Measurements from ENCODE around the gene CEP131.
A peak's percentile ranks its signal among the peaks of the same experiment; 100 is the strongest.
"Not testable (repeated sequence)": the region's sequence is repeated elsewhere in the genome, so short reads cannot be mapped to it uniquely, and the experiment has no call there.

CEP131 gene

DNA sequence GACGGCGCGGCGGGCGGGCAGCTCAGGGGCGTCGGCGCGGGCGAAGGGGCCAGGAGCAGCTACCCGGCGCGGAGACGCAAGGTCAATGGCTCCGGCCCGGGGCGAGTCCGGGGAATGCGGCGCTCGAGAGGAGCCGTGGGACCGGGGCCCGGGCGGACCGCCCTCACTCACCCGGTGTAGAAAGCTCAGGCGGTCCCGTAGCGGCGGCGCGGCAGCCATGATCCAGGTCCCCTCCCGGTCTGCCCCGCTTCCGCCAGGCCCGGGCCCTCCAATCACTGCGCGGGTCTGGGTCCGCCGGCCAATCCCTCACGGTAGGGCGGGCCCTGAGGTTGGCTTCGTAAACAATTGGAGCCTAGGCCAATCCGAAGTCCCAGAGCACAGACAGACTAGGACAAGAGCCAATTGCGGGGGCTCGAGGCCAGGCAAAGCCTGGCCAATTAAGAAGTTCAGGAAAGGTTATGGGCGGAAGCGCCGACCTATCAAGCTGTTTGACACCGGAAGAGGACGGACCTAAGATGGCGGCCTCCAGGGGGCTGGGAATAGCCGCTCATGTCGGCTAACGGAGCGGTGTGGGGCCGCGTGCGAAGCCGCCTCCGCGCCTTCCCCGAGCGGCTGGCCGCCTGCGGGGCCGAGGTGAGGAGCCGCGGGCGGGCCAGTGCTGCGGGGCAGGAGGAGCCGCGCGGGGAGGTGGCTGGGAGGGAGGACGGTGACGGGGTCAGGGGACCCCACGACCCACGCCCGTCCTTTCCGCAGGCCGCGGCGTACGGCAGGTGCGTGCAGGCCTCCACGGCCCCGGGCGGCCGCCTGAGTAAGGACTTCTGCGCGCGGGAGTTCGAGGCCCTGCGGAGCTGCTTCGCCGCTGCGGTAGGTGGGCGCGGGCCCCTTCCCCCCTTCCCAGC, 16.3 kb upstream of the CEP131 start, which contains the start of the genes NDUFAF8 and TEPSIN:
NDUFAF8 (plus strand) TSS at position 504 of the 899 bp plus-strand sequence; CDS start at position 550, 46 bp downstream.
TEPSIN (minus strand) TSS at position 241 of the 899 bp plus-strand sequence; CDS start at position 219, 22 bp downstream.
- DNase-seq (ENCODE audit: low spot score), result peak; percentile 98

DNA sequence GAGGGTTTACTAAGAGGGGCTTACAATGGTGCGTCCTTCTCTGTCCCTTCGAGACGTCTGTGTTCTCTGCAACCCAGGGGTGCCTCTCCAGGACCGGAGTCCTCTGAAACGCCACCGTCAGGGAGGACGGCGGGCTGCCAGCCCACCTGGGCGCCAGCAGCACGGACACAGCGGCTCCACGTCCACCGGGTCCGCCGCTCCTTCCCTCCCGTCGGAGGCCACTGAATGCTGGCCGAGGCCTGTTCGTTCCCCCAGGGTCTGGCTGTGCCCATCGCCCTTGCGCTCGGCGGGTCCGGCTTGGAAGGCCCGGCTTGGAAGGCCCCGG, 15.7 kb upstream of the CEP131 start:
- no peak for DNase-seq (ENCODE audit: low spot score)

DNA sequence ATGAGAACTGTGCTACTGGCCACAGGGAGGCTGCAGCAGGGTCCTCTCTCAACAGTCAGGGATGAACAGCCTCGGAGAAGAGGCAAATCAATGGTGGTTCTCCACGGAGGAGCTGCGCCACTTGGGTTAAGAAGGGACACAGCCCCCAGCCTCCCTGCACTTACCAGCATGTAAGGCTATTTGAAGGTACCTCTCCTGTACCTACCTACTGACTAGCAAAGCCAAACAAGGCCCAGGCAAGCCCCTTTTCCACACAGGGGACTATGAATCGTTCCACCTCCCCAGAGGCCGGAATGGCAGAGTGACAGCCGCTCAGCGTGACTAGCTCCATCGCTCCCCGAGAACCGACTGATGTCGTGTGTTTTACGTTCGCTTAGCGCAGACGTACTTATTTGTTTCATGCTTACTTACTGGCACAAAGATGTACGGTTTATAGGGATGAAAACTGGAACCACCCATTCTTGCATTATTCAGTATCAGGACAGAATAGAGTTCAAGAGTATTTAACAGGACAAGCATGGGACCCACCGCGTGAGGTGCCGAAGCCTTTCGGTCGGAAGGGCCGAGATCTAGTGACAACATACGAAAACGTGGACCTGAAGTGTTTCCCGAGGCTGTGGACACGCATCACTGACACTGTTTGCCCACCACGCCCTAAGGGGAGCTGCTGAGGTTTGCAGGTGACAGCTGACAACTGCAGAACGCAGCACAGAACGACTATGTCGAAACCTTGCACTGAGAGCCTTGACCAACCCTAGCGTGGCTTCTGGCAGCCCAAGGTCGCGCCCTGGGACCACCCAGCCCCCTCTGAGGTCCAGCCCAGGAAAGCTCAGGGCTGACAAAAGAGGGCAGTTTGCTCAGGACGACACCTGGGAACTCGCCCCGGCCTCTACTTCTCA, 15.1 kb upstream of the CEP131 start:
- DNase-seq (ENCODE audit: low spot score), result no peak

DNA sequence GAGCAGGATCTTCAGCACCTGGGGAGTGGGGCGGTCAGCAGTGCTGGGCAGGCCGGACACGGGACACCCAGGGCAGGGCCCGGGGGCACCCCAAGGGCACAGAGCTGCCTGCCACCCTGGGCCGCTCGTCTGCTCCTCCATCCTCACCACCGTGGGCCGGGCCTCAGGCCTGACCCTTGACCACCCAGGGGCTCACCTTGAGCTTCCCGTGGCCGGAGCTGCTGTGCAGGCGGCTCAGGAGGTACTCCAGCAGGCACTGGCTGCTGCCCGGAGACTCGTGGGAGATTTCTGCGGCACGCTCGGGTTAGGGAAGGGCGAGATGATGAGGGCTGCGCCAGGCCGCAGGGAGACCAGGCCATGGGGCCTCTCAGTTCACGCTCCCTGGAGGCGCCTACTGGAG, 14.0 kb upstream of the CEP131 start:
- no peak for DNase-seq (ENCODE audit: low spot score)

DNA sequence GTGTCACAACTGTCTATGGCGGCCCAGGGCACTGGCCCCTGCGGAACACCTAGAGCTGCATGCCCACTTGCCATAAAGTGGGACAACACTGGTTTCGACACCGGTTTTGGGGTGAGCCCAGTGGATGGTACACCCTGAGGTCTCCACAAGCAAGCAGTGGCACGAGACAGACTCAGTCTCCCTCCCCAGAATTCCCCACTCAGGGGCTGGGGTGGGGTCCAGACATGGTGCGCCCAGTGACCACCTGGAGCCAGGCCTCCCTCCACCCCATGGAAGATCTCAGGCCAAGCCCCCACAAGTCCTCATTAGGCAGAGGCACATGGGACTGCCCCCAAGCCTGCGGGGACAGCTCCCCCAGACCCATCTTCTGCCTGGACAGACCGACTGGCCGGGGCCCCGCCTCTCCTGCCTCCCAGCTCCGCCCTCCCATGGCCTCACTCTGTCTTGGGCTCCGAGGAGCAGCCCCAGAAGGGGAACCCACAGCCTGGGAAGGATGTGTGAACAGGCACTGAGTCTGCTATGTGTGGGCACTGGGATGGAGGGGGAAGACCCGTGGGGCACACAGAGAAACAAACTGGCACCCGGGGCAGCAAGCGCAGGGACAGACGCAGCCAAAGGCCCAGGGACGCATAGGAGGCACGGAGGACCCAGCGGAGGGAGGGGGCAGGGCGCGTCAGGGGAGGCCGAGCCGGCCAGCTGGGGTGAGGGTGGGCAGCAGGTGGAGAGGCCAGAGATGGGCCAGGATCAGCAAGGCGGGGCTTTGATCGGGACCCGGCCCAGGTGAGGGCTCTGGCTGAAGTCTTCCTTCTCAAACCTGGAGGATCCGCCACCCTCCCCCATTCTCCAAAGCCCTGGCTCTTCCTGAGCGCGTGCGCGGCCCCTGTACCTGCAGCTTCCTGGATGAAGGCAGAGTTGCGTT, 13.3 kb upstream of the CEP131 start:
- DNase-seq (ENCODE audit: low spot score), result no peak

DNA sequence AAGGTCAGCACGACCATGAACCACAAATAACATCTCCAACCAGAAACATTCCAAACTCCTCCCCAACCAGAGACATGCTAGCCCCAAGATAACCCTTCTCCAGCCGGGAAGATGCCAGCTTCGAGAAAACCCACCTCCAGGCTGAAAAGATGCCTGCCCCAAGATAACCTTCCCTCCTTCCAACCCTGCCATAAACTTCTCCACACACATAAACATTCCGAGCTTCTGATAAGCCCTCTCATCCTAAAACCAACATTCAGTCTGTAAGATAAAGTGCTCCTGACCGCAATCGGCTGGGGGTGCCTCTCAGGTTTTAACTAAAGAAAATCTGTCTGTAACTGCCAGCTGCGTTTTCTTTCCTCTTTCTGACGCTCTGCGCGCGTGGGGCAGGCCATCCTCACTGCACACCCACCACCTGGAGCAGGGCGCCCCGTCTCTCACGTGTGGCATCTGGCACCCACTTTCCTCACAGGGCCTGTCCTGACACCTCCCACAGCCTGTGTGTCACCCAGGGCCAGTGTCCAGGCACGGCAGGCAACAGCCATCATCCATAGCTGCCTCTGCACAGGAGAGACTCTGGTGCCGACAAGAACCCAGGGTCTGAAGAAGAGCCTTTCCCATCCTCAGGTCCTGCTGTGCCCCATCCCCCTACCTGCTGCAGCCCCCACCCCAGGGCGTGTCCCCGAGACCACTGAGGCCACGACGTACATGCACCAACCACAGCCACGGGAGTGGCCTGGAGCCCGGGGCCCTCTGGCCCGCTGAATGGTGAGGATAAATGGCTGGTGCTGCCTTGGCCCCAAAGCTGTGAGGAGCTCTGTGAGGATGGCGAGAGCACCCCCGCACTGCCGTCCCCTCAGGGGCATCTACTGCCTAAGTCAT, 12.4 kb upstream of the CEP131 start:
- DNase-seq (ENCODE audit: low spot score), result no peak

DNA sequence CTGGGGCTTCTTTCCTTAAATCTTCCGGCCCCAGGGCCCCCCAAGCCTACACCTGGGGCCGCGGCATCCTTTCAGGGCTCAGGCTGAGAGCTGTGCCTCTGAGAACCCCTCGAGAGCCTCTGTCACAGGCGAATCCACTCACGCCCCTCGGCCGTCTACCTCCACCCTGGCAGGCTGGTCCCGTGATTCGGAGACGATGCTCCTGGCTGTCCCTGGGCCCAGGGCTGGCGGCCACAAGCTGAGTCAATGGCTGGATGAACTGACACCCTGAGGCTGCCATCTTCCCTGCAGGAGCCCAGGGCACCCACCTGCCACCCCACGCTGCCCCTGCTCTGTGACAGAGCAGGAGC, 11.7 kb upstream of the CEP131 start:
- DNase-seq (ENCODE audit: low spot score), result no peak

DNA sequence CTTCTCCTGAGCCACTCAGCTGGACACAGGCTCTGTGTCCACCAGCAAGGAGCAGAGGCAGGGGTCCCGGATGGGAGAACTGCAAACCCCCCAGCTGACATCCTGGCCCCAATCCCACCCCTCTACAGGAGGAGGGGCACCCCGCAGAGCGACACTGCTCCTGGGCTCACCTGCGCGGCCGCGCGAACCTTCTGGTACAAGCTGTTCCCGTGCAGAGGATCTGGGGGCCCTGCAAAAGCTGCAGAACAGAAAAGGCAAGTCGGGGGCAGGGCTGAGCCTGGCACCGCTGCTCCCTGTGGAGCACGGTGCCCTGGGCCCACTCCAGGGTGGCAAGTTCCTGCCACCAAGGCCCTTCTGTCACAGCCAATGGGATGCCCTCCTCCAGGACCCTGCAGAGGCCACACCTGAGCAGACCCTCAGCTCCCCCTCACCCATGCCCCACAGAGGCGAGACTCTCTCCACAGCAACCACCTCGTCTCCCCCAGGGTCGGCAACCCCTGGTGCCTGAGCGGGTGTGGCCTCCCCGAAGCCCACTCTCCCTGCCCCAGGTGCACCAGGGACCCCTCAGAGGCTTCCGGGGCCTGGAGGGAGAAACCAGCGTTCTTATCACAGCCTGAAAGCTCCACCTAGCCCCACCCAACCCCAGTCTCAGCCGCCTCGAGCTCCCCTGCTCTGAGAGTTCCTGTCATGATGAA, 11.2 kb upstream of the CEP131 start:
- DNase-seq (ENCODE audit: low spot score), result no peak

DNA sequence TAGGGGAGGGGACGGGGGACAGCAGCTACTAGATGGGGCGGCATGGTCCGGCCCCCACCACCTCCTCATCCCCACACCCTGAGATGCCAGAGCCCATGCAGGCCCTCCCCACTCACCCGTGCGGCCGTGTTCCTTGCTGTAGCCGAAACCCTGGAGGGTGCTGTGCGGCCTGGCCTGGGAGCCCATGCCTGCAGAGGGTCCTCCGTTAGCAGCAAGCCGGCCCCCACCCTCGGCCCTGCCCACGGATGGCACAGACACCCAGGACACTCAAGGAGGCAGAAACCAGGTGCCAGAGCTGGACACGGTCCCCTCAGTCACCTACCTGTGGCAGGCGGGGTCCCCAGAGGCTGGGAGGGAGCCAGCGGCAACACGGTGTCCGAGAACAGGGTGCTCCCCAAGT, 10.6 kb upstream of the CEP131 start:
- DNase-seq (ENCODE audit: low spot score), result no peak

DNA sequence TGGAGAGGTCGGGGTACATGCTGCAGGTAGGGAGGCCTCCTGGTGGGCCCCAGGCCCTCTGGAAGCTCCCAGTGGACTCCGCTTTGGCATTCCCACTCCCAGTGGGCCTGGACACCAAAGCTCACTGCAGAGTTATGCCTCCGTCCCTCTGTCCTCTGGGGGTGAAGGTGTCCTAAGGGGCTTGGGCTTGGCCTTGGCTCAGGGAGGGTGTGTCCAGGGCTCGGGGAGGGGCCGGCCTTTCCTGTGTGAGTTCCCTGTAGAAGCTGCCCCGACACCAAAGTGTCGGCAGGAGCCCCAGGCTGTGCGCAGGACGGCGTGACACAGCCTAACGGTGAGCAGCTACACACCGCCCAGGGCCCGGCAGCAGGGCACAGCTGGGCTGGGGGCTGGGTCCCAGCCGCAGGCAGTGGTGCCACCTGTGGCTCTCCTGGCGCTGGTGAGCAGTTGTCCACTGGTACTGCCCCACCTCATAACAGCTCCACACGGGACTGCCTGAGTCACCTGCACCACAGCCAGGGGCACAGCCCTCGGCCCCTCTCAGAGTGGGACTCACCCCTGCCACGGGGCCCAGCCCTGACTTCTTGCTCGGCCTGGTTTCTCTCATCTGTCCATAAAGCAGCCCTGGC, 10.0 kb upstream of the CEP131 start:
- no peak for DNase-seq (ENCODE audit: low spot score)

DNA sequence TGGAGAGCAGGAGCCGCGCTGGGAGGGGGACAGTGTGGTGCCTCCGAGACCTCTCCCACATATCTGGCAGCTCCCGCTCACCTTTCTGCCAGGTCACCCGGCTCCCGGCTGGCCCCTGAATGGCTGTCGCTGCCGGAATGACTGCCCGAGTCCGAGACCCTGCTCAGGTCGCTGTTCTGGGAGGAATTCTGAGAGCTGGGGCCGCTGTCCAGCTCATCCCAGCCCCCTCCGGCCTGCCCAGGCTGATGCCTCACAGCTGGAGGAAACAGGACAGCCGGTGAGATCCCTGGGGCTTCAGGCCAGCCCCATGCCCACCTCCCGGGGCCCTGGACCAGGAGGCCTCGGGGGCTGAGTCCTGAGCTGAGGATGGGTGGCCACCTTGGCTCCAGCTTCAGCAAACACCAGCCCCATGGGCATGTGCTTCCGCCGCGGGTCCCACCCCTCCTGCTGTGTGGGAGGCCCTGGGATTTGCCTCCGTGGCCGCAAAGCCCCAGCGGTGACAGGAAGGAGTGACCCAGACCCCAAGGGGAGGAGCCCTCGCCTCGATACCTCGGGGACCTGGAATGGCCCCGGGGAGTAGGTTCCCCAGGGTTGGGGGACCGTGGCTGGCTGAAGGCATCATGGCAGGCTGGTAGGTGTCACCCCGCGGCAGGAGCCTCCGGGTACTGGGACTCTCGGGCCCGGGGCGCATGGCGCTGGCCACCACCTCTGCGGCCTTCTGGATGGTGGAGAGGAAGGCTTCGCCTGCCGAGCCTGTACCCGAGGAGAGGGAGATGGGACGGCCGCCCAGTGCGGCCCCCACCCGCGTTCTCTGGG, 9.2 kb upstream of the CEP131 start:
- no peak for DNase-seq (ENCODE audit: low spot score)

DNA sequence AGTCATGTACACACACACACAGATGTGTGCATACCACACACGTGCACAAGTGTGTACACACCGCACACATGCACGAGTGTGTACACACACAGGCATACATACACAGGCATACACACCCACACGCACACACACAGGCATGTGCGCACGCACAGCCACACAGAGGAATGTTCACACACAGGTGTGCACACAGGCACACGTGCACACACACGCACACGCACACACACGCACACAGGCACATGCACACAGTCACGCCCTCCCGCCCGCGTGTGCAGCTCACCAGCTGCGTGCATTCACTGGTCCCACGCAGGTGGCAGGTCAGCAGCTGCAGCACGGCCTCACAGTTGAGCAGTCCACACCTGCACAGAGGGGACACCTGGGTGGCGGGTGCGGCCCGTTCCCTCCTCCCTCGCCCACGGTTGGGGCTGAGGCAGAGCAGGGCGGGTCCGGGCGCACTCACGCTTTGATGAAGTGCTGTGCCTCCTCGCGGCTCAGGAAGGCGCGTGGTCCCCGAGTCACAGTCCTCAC, 8.4 kb upstream of the CEP131 start:
- DNase-seq (ENCODE audit: low spot score), result no peak

DNA sequence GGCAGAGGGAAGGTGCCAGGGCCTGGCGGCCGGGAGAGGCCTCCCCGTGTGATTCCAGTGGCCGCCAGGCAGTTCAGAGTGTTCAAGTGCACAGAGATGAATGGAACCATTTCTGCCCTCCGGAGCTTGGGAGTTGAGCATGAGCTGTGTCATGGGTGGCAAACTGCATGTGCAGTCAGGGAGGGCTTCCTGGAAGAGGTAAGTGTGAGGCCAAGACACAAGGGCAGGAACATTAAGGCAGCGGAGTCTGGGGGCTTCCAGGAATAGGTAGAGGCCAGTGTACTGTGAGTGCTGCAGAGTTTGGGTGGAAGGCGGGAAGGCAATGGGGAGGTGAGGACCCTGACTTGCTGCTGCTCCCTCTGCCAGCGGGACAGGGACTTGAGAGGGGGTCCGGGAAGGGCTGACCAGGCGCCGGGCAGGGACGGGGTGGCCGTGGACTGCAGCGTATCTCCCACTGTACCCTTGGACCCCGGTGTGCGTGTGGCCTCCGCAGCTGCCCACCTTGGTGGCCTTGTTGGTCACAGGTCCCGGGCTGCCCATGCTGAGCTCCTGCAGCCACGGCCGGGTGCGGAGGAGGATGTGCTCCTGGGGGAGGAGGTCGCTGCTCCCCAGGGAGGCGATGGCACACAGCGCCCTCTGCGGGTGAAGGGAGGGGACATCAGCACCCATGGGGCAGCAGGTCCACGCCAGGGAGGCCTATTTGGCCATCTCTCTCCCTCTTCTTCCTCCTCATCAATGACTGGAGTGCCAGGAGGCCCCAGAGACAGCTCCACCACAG, 7.5 kb upstream of the CEP131 start:
- no peak for DNase-seq (ENCODE audit: low spot score)

DNA sequence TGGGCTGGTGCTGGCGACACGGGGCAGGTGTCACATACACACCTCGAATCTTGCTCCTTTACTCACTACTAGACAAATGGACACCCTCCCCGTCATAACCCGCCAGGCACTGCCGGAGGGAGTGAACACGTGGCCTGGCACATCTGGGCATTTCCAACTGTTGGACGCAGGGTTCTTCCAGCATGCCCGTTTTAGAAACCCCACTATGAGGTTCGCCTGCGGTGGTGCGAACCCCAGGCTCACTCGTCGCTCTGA, 6.8 kb upstream of the CEP131 start:
- DNase-seq (ENCODE audit: low spot score), result no peak

DNA sequence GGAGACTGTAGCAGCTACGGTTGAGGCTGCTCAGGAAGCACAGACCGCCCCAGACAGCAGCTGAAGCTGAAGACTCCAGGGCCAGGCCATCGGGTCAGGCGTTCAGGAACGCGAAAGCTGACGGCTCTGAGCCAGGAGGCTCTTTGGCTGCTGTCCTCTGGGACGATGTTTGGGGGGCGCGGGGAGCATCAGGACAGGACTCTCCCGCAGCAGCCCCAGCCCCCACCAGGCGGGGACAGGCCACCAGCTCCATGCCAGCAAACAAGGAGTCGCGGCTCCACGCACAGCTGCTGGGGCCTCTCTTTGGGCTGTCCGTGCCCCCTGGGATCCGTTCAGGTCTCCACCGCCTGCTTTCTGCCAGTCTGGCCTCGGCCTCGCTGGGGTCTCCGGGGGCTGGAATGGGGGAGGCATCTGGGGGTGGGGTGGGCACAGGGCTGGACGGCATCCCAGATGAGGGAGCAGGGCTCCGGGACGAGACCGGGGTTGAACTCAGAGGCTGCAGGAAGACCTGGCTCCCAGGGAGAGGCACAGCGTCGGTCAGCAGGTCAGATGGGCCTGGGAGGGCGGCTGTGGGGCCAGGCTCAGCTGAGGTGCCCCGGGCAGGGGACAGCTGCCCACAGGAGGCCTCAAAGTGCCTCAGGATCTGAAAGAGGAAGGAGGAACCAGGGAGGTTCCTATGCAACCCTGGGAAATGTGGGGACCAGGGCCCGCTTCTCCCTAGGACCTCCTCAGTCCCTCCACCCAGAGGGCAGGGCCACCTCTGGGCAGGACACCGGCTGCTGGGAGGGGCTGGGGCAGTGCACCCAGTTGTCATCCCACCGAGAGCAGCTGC, 6.3 kb upstream of the CEP131 start:
- DNase-seq (ENCODE audit: low spot score), result no peak

DNA sequence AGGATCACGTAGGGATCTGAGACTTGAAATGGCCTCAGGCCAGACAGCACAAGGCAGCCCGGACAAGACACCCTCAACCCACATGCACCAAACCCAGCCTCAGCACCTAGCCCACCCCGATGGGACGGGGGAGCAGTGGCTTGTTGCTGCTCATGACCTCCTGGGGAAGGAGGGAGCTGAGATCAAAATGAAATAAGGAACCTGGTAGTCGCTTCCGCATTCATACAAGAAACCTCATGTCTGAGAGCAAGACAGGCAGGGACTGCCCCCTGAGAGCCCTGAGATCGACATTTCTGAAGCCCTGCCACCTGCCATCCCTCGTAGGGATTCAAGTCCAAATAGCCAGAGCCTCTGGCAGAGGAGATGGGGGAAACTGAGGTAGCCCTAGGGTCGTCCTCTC, 5.7 kb upstream of the CEP131 start:
- no peak for DNase-seq (ENCODE audit: low spot score)

DNA sequence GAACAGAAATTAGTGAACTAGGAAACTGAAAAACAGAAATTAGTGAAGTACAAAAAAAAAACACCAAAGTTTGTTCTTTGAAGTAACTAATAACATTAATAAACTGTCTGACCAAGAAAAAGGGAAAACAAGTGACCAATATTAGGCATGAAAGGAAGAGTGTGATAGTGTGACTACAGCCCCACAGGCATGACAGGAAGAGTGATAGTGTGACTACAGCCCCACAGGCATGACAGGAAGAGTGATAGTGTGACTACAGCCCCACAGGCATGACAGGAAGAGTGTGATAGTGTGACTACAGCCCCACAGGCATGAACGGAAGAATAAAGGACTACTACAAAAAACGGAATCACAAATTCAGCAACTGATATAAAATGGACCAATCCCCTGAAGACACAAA, 4.9 kb upstream of the CEP131 start:
- not testable (repeated sequence) for DNase-seq (ENCODE audit: low spot score)
